ENCODE results near the gene HLA-DPA1.

DNA sequence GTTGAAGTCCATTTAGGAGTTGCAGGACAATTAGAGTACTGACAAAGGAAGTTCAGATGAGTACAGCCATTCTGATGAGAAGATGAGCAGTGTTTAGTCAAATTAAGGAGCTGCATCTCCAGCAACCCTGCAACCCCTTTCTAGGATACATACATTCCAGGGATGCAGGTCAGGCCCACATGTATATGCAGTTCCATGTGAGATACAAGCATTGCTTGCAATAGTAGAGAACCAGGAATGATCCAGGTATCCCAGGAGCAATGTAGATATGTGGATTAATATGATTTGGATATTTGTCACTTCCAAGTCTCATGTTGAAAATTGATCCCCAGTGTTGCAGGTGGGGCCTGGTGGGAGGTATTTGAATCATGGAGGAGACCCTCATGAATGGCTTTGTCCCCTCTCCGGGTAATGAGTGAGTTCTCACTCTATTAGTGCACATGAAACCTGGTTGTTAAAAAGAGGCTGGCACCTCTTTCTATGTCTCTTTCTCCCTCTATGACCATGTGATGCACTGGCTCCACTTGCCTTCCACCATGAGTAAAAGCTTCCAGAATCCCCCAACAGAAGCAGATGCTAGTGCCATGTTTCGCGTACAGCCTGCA, 6.4 kb downstream of the HLA-DPA1 start:
- TF ChIP-seq, protein P1, sequence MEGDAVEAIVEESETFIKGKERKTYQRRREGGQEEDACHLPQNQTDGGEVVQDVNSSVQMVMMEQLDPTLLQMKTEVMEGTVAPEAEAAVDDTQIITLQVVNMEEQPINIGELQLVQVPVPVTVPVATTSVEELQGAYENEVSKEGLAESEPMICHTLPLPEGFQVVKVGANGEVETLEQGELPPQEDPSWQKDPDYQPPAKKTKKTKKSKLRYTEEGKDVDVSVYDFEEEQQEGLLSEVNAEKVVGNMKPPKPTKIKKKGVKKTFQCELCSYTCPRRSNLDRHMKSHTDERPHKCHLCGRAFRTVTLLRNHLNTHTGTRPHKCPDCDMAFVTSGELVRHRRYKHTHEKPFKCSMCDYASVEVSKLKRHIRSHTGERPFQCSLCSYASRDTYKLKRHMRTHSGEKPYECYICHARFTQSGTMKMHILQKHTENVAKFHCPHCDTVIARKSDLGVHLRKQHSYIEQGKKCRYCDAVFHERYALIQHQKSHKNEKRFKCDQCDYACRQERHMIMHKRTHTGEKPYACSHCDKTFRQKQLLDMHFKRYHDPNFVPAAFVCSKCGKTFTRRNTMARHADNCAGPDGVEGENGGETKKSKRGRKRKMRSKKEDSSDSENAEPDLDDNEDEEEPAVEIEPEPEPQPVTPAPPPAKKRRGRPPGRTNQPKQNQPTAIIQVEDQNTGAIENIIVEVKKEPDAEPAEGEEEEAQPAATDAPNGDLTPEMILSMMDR (conservative IDR thresholded peaks at IDR 0.05): no peak
- TF ChIP-seq EZH2 (IDR thresholded peaks at IDR 0.05; ENCODE audit: low read depth): no peak

All from PC-9 (cell line).